Measurements from ENCODE around the gene ANKRD26.

ANKRD26 gene

DNA sequence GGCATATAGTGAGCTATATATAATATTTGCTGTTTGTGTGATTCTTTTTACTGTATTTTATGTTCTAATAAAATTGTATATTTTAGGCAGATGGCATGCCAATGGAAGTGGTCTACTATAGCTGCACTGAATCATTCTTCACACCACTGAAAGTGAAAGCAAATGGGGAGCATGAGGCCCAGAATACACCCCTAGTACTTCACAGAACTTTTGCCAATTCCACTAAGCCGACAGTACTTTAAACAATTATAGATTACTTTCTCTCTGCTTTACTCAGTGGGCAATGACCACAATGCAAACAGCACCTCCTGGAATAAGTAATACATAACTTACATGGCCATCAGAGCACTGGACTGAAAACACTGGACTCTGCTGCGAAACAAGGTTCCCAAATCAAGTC is 70.2 kb downstream of the ANKRD26 start:
- DNase-seq (ENCODE audit: low spot score): no peak
- in situ Hi-C loops (cut with MboI; ENCODE audit: low pct_unique_long_range_greater_than_20kb, low sequenced_read_pairs, unreplicated experiment): no loop called here
- TF ChIP-seq, protein P1, sequence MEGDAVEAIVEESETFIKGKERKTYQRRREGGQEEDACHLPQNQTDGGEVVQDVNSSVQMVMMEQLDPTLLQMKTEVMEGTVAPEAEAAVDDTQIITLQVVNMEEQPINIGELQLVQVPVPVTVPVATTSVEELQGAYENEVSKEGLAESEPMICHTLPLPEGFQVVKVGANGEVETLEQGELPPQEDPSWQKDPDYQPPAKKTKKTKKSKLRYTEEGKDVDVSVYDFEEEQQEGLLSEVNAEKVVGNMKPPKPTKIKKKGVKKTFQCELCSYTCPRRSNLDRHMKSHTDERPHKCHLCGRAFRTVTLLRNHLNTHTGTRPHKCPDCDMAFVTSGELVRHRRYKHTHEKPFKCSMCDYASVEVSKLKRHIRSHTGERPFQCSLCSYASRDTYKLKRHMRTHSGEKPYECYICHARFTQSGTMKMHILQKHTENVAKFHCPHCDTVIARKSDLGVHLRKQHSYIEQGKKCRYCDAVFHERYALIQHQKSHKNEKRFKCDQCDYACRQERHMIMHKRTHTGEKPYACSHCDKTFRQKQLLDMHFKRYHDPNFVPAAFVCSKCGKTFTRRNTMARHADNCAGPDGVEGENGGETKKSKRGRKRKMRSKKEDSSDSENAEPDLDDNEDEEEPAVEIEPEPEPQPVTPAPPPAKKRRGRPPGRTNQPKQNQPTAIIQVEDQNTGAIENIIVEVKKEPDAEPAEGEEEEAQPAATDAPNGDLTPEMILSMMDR (IDR thresholded peaks at IDR 0.05; ENCODE audit: extremely low read depth, insufficient read depth, missing control alignments): no peak

DNA sequence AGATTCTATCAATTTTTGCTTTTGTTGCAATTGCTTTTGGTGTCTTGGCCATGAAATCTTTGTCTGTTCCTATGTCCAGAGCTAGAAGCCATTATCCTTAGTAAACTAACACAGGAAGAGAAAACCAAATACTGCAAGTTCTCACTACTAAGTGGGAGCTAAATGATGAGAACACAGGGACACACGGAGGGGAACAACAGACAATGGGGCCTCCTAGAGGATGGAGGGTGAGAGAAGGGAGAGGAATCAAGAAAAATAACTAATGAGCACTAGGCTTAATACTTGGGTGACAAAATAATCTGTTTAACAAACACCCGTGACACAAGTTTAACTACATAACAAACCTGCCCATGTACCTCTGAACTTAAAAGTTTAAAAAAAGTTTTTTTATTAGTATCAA is 78.2 kb downstream of the ANKRD26 start:
- in situ Hi-C loops (cut with MboI; ENCODE audit: low pct_unique_long_range_greater_than_20kb, low sequenced_read_pairs, unreplicated experiment): no loop called here
- TF ChIP-seq, protein P1 (IDR thresholded peaks at IDR 0.05; ENCODE audit: extremely low read depth, insufficient read depth, missing control alignments): no peak

DNA sequence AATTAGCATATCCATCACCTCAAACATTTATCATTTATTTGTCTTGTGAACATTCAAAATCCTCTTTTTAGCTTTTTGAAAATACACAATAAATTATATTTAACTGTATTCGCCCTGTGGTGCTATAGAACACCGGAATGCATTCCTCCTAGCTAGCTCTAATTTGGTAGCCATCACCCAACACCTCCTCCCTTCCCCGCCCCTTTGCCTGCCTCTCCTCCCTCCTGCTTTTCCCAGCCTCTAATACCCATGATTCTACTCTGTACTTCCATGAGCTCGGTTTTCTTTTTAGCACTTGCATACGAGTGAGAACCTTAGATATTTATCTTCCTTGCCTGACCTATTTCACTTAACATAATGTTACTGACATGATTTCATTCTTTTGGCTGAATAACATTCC is 80.1 kb downstream of the ANKRD26 start:
- TF ChIP-seq, protein P1 (IDR thresholded peaks at IDR 0.05; ENCODE audit: extremely low read depth, insufficient read depth, missing control alignments): no peak
- in situ Hi-C loops (cut with MboI; ENCODE audit: low pct_unique_long_range_greater_than_20kb, low sequenced_read_pairs, unreplicated experiment): no loop called here
- DNase-seq (ENCODE audit: low spot score): no peak

More for the DNA sequence above, 78.2 kb downstream of the ANKRD26 start:
- DNase-seq (ENCODE audit: low spot score): no peak

DNA sequence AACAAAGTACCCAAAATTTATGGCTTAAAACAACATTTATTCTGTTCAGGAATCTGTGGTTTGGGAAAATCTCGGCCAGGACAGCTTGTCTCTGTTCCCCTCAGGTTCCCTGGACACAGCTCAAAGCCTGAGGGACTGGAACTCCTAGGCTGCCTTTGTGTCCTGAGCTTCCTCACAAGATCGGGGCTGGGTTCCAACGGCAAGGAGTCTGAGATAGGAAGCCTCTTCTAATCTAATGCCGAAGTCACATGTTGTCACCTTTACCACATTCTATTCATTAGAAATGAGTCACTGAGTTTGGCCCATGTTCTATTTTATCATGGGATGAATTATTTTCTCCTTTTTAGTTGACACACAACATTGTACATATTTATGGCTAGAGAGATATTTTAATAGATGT is 80.5 kb downstream of the ANKRD26 start:
- TF ChIP-seq, protein P1 (IDR thresholded peaks at IDR 0.05; ENCODE audit: extremely low read depth, insufficient read depth, missing control alignments): no peak
- in situ Hi-C loops (cut with MboI; ENCODE audit: low pct_unique_long_range_greater_than_20kb, low sequenced_read_pairs, unreplicated experiment): no loop called here
- no peak for DNase-seq (ENCODE audit: low spot score)

DNA sequence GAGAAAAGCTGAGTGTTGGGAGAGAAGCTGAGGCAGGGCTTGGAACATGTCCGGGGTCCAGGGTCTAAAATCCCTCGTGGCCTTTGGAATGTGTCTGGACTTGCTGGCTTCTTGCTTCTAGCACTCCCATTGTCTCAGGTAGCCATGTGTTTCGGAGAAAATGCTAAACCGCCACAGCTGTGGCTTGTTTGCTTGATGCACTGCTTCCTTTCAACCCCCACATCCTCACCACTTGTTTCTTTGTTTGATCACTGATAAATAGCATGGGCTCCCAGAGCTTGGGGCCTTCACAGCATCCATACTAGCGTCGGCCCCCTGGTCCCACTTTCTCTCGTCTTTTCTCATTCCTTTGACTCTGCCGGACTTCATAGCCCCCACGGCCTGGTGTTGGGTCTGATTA is 102.7 kb downstream of the ANKRD26 start:
- no peak for DNase-seq (ENCODE audit: low spot score)
- TF ChIP-seq, protein P1 (IDR thresholded peaks at IDR 0.05; ENCODE audit: extremely low read depth, insufficient read depth, missing control alignments): no peak
- in situ Hi-C loops (cut with MboI; ENCODE audit: low pct_unique_long_range_greater_than_20kb, low sequenced_read_pairs, unreplicated experiment): no loop called here

DNA sequence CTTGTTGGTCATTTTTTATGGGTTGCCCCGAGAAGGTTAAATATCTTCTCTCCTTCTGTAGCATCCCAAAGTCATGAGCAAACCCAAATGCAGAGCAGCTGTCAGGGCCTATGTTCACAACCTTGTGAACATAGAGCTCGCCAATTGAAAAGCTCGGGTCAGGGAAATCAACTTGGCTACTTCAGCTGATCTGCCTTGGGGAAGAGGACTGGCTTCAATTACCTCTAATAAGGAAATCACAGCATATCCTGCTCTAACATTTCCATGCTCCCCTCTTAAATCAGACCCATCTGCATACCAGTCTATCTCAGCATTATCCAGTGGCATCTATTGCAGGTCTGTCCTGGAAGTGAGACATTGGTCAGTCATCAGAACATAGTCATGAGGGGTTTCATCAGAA is 105.6 kb downstream of the ANKRD26 start:
- no peak for DNase-seq (ENCODE audit: low spot score)
- TF ChIP-seq, protein P1 (IDR thresholded peaks at IDR 0.05; ENCODE audit: extremely low read depth, insufficient read depth, missing control alignments): no peak
- in situ Hi-C loops (cut with MboI; ENCODE audit: low pct_unique_long_range_greater_than_20kb, low sequenced_read_pairs, unreplicated experiment): no loop called here

DNA sequence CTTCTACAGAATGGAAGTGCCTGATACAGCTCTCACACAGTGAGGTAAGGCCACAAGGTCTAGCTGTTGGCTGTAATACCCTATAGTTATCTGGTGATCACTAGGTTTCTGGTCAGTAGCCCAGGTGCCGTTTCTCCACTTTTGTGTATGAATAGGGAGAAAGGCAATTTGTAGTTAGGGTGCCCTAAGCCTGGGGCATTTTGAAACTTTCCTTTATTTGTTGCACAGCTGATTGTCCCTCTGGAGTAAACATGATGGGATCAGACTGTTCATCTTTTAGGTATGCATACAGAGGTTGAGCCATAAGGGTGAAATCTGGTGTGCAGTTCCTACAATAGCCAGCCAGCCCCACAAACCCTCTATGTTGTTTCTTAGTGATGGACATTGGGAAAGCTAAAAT is 112.4 kb downstream of the ANKRD26 start:
- TF ChIP-seq, protein P1 (IDR thresholded peaks at IDR 0.05; ENCODE audit: extremely low read depth, insufficient read depth, missing control alignments): no peak
- no peak for DNase-seq (ENCODE audit: low spot score)
- in situ Hi-C loops (cut with MboI; ENCODE audit: low pct_unique_long_range_greater_than_20kb, low sequenced_read_pairs, unreplicated experiment): no loop called here

All from GM13977 (cell line).